GM21526 (cell line): ENCODE measurements around the gene UBP1.
"Not testable (repeated sequence)": the region's sequence is repeated elsewhere in the genome, so short reads cannot be mapped to it uniquely, and the experiment has no call there.

Source experiments
- ATAC-seq: cut with Tn5 transposase; IDR thresholded peaks from one replicate; pipeline ENCODE4 v1.9.1; 2021; ENCODE audit warnings: moderate library complexity; ENCODE audit not compliant: unreplicated experiment, low FRiP score

The UBP1 gene

DNA sequence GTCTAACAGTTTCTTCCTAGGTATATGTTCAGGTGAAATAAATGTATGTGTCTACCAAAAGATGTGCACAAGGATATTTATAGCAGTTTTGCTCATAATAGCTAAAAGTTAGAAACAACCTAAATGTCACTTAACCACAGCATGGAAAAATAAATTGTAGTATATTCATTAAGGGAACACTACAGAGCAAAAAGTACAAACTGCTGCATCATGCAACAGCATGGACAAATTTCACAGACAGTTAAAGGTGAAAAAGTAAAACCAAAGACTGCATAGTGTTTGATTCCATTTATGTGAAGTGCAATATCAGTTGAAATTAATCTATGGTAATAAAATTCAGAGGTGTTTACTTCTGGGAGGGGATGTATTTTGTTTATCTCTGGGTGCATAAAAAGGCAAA, 100.4 kb downstream of the UBP1 start:
- no peak for ATAC-seq

DNA sequence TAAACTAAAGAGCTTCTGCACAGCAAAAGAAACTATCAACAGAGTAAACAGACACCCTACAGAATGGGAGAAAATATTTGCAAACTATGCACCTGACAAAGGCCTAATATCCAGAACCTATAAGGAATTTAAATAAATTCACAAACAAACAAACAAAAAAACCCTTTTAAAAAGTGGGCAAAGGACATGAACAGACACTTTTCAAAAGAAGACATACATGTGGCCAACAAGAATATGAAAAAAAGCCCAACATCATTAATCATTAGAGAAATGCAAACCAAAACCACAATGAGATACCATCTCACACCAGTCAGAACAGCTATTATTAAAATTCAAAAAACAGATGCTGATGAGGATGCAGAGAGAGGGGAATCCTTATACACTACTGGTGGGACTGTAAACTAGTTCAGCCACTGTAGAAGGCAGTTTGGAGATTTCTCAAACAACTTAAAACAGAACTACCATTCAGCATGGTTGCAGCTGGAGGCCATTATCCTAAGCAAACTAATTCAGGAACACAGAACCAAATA, 101.2 kb downstream of the UBP1 start:
- not testable (repeated sequence) for ATAC-seq
